ENCODE data around the gene ARRB1. TPM values are rescaled to one million over a fixed set of nuclear protein-coding genes. Genes with fewer than 3 reads are reported as not detected.

Gene ARRB1
- polyA plus RNA-seq, 1 experiment = 15.7 TPM

- ChIA-PET POLR2A (no interaction called here), CTCF (interaction anchor here (0.6 kb wide), 1 partner anchor 16 kb away, joined by 3 read pairs; no protein-coding TSS in a partner anchor)
- no peaks in the 10 kb centered on the region for H3K27me3 ChIP-seq (ENCODE audit: control insufficient read depth, insufficient read depth, low read length)
- no peak for TF ChIP-seq CTCF (IDR thresholded peaks at IDR 0.05; ENCODE audit: insufficient read depth, low read depth, low read length)
- H3K4me3 ChIP-seq (ENCODE audit: low read depth, low read length) = no peak overlapping the region
- no peak for DNase-seq (ENCODE audit: low read depth)
- no peaks in the 10 kb centered on the region for H3K36me3 ChIP-seq (ENCODE audit: control insufficient read depth, insufficient read depth, low read length)
Measured at GRCh38 chr11:75311858-75312288, 39.6 kb downstream of the ARRB1 start.

- CTCF ChIA-PET = interaction anchor here (0.6 to 2.5 kb wide), 4 partner anchors 29 to 80 kb away, joined by 3 to 16 read pairs (median 6); no protein-coding TSS in a partner anchor
Measured at GRCh38 chr11:75308986-75309385, 42.5 kb downstream of the ARRB1 start.

GRCh38 chr11:75308116-75308515 lies 43.3 kb downstream of the ARRB1 start:
- H3K4me3 ChIP-seq (ENCODE audit: low read depth, low read length) = no peak overlapping the region
- no peak for DNase-seq (ENCODE audit: low read depth)
- CTCF ChIA-PET = interaction anchor here (0.6 to 2.5 kb wide), 2 partner anchors 28 to 35 kb away, joined by 7 to 16 read pairs; no protein-coding TSS in a partner anchor
- POLR2A ChIA-PET = interaction anchor here (0.6 kb wide), 1 partner anchor 29 kb away, joined by 3 read pairs; no protein-coding TSS in a partner anchor
- no peaks in the 10 kb centered on the region for H3K36me3 ChIP-seq (ENCODE audit: control insufficient read depth, insufficient read depth, low read length)
- H3K27me3 ChIP-seq (ENCODE audit: control insufficient read depth, insufficient read depth, low read length) = no peaks in the 10 kb centered on the region
- TF ChIP-seq CTCF (IDR thresholded peaks at IDR 0.05; ENCODE audit: insufficient read depth, low read depth, low read length) = no peak

More at GRCh38 chr11:75308986-75309385, 42.5 kb downstream of the ARRB1 start:
- TF ChIP-seq CTCF (IDR thresholded peaks at IDR 0.05; ENCODE audit: insufficient read depth, low read depth, low read length) = no peak
- Histone ChIP-seq H3K27me3 (ENCODE audit: control insufficient read depth, insufficient read depth, low read length) (no peaks in the 10 kb centered on the region), H3K36me3 (ENCODE audit: control insufficient read depth, insufficient read depth, low read length) (no peaks in the 10 kb centered on the region), H3K4me3 (ENCODE audit: low read depth, low read length) (no peak overlapping the region)
- POLR2A ChIA-PET = no interaction called here
- DNase-seq (ENCODE audit: low read depth) = no peak

GRCh38 chr11:75307058-75307457 lies 44.4 kb downstream of the ARRB1 start:
- DNase-seq (ENCODE audit: low read depth) = no peak
- no peaks in the 10 kb centered on the region for H3K36me3 ChIP-seq (ENCODE audit: control insufficient read depth, insufficient read depth, low read length)
- CTCF ChIA-PET = interaction anchor here (0.9 kb wide), 1 partner anchor 27 kb away, joined by 3 read pairs; no protein-coding TSS in a partner anchor
- POLR2A ChIA-PET = no interaction called here
- TF ChIP-seq CTCF (IDR thresholded peaks at IDR 0.05; ENCODE audit: insufficient read depth, low read depth, low read length) = no peak
- H3K4me3 ChIP-seq (ENCODE audit: low read depth, low read length) = no peak overlapping the region
- H3K27me3 ChIP-seq (ENCODE audit: control insufficient read depth, insufficient read depth, low read length) = no peaks in the 10 kb centered on the region

GRCh38 chr11:75306529-75306928 lies 44.9 kb downstream of the ARRB1 start:
- Histone ChIP-seq H3K36me3 (ENCODE audit: control insufficient read depth, insufficient read depth, low read length) (no peaks in the 10 kb centered on the region), H3K27me3 (ENCODE audit: control insufficient read depth, insufficient read depth, low read length) (no peaks in the 10 kb centered on the region), H3K4me3 (ENCODE audit: low read depth, low read length) (no peak overlapping the region)
- no peak for DNase-seq (ENCODE audit: low read depth)
- CTCF ChIA-PET = interaction anchor here (0.9 kb wide), 1 partner anchor 26 kb away, joined by 3 read pairs; no protein-coding TSS in a partner anchor
- POLR2A ChIA-PET = no interaction called here
- no peak for TF ChIP-seq CTCF (IDR thresholded peaks at IDR 0.05; ENCODE audit: insufficient read depth, low read depth, low read length)

Data from BJ (cell line).